ENCODE results near the gene CENPQ.

CENPQ gene

DNA sequence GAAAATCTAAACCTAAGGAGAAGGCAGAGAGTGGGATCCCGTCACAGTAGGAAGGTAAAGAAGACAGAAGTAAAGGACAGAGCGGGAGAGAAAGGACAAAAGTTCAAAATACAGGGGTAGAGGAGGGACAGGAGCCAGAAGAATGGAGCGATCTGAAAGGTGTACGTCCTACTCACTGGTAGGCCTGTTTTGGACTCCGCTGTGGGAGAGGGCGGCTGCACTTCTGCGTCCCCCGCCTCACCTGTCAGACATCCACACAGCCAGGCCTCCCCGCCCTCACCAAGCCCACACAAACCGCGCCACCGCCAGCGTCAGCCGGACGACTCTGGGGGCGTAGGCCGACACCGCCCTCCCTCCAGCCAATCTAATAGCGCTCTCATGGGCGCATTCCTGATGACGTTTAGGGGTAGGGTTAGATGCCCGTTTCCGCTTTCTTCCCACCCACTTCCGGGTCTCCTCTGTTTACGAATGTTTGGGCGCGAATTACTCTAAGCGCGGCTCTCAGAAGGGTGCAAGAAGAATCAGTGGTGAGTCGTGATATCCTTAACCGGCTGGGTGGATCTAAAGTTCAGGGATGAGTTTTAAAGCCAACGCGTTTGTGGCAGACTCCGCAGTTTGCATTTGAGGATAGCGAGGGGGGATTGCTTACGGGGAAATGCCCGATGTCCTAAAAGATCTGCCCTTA is at the start of gene CENPQ, which contains the start of gene MMUT:
Gene CENPQ, plus strand, starts transcription at position 444 of the 685 bp plus-strand sequence. CDS start 6,807 bp downstream, outside the sequence.
Gene MMUT, minus strand, starts transcription at position 327 of the 685 bp plus-strand sequence. CDS start 3,787 bp downstream, outside the sequence.
- Mint-ChIP-seq H3K36me3 (ENCODE audit: low read depth) (no peaks in the 10 kb centered on the region), H3K4me1 (peaks cover 28% of the 10 kb centered on the region), H3K27me3 (ENCODE audit: low read depth) (no peaks in the 10 kb centered on the region), H3K9me3 (no peaks in the 10 kb centered on the region), H3K27ac (peak within 1 kb of the TSS; percentile 82 to 90 (median 88)), H3K4me3 (peak within 1 kb of the TSS; percentile 91 to 98 (median 95))
- TF ChIP-seq, protein P1, sequence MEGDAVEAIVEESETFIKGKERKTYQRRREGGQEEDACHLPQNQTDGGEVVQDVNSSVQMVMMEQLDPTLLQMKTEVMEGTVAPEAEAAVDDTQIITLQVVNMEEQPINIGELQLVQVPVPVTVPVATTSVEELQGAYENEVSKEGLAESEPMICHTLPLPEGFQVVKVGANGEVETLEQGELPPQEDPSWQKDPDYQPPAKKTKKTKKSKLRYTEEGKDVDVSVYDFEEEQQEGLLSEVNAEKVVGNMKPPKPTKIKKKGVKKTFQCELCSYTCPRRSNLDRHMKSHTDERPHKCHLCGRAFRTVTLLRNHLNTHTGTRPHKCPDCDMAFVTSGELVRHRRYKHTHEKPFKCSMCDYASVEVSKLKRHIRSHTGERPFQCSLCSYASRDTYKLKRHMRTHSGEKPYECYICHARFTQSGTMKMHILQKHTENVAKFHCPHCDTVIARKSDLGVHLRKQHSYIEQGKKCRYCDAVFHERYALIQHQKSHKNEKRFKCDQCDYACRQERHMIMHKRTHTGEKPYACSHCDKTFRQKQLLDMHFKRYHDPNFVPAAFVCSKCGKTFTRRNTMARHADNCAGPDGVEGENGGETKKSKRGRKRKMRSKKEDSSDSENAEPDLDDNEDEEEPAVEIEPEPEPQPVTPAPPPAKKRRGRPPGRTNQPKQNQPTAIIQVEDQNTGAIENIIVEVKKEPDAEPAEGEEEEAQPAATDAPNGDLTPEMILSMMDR (IDR thresholded peaks at IDR 0.05; ENCODE audit: unreplicated experiment in 3 of 3) = no peak

DNA sequence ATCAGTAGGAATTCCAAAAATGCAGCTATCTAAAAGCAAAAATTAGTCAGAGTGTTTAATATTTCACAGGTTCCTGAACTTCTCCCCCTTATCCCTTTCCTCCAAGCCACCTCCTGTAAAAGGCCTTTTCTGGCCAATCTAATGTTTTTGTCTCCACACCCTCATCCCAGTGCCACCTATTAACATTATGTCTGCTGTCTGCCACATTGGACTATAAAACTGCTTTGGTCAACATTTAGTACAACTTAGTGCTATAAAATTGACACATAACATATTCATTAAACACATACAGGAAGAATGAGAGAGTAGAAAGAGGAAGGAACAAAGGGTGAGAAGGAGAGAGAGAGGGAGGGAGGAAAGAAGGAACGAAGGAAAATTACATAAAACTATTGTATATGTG is 47.8 kb upstream of the CENPQ start:
- H3K27ac Mint-ChIP-seq = no peak overlapping the region
- H3K9me3 Mint-ChIP-seq = no peaks in the 10 kb centered on the region
- TF ChIP-seq, protein P1 (IDR thresholded peaks at IDR 0.05; ENCODE audit: unreplicated experiment in 3 of 3) = no peak
- H3K36me3 Mint-ChIP-seq (ENCODE audit: low read depth) = no peaks in the 10 kb centered on the region
- H3K4me1 Mint-ChIP-seq = no peaks in the 10 kb centered on the region
- H3K27me3 Mint-ChIP-seq (ENCODE audit: low read depth) = no peaks in the 10 kb centered on the region
- no peak overlapping the region for H3K4me3 Mint-ChIP-seq

- no peaks in the 10 kb centered on the region for H3K4me1 Mint-ChIP-seq
- H3K36me3 Mint-ChIP-seq (ENCODE audit: low read depth) = no peaks in the 10 kb centered on the region
- H3K4me3 Mint-ChIP-seq = no peak overlapping the region
- no peak overlapping the region for H3K27ac Mint-ChIP-seq
- no peaks in the 10 kb centered on the region for H3K27me3 Mint-ChIP-seq (ENCODE audit: low read depth)
- TF ChIP-seq, protein P1 (IDR thresholded peaks at IDR 0.05; ENCODE audit: unreplicated experiment in 3 of 3) = no peak
- no peaks in the 10 kb centered on the region for H3K9me3 Mint-ChIP-seq
These were observed 47.0 kb upstream of the CENPQ start for GRCh38 chr6:49416195-49416594.

DNA sequence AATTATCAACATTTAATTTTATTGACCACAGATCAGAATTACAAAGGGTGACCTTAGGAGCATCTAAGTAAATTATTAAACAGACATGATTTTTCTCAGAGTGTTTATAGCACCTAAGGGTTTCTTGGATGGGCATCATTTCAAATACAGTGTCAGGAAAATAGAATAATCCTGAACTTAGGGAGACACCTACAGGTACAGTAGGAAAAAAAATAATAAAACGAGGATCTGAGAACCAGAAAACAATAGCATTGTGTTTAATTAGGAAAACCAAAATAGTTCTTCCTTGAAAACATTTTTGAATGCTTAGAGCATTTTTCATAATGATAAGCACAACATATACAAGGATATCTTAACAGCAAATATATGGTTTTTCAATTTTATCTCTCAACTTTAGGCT is 39.4 kb upstream of the CENPQ start:
- Mint-ChIP-seq H3K4me3 (no peak overlapping the region), H3K36me3 (ENCODE audit: low read depth) (peaks cover 5% of the 10 kb centered on the region), H3K27me3 (ENCODE audit: low read depth) (no peaks in the 10 kb centered on the region), H3K4me1 (no peaks in the 10 kb centered on the region), H3K27ac (no peak overlapping the region), H3K9me3 (no peaks in the 10 kb centered on the region)
- TF ChIP-seq, protein P1 (IDR thresholded peaks at IDR 0.05; ENCODE audit: unreplicated experiment in 3 of 3) = peak in 2 of 3 experiments; percentile 23 to 25

DNA sequence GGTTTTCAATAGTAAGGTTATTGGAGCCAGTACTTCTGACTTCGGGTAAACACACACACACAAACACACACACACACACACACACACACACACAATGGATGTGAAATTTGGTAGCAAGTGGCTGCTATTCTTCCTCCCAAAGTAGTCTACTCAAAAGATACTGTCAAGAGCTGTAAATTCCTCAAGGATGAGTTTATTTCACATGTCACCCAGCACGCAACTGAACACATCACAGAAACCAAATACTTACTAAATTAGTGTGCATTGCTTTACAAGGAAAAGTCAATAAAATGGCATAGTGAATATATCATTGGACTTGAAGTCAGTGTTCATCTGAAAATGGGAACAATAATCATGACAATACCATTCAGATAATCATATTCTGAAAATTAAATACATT is 33.0 kb upstream of the CENPQ start:
- H3K36me3 Mint-ChIP-seq (ENCODE audit: low read depth) = peaks cover 31% of the 10 kb centered on the region
- H3K27me3 Mint-ChIP-seq (ENCODE audit: low read depth) = no peaks in the 10 kb centered on the region
- H3K4me1 Mint-ChIP-seq = no peaks in the 10 kb centered on the region
- H3K9me3 Mint-ChIP-seq = no peaks in the 10 kb centered on the region
- H3K27ac Mint-ChIP-seq = no peak overlapping the region
- TF ChIP-seq, protein P1 (IDR thresholded peaks at IDR 0.05; ENCODE audit: unreplicated experiment in 3 of 3) = no peak
- no peak overlapping the region for H3K4me3 Mint-ChIP-seq

DNA sequence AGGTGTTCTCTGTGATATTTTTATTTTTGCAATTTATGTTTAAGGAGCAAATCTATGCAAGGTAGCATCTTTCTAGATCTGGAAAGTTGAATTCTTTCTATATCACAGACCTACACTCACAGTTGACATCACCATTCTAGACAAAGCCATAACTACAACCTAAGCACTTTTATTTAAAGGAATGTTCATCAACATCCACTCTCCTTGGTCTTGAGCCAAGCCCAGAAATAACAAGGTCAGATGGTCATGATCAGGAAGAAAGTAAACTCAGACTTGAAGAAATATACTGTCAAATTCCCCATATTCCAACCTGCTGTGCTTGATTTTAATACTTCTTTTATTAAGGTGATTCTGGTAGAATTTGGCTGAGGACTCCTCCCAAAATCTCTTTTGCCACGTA is 32.3 kb upstream of the CENPQ start:
- TF ChIP-seq, protein P1 (IDR thresholded peaks at IDR 0.05; ENCODE audit: unreplicated experiment in 3 of 3) = no peak
- no peak overlapping the region for H3K4me3 Mint-ChIP-seq
- H3K27me3 Mint-ChIP-seq (ENCODE audit: low read depth) = no peaks in the 10 kb centered on the region
- H3K36me3 Mint-ChIP-seq (ENCODE audit: low read depth) = peaks cover 38% of the 10 kb centered on the region
- H3K27ac Mint-ChIP-seq = no peak overlapping the region
- no peaks in the 10 kb centered on the region for H3K4me1 Mint-ChIP-seq
- no peaks in the 10 kb centered on the region for H3K9me3 Mint-ChIP-seq
